NB4 (cell line): ENCODE data around the gene COL21A1.

ENCODE experiments used
- CTCF ChIP-seq: IDR thresholded peaks from one replicate; pipeline ENCODE4 v1.5.1; 2012; ENCODE audit warnings: low read depth, low read length
- MAX ChIP-seq: IDR thresholded peaks from 2 replicates; pipeline ENCODE4 v1.6.1; 2011; ENCODE audit warnings: low read depth, low read length
- MYC ChIP-seq: IDR thresholded peaks from 2 replicates; pipeline ENCODE4 v1.6.1; 2011; ENCODE audit warnings: low read depth, low read length
- POLR2A ChIP-seq: IDR thresholded peaks from 2 replicates; pipeline ENCODE4 v1.6.1; 2011; ENCODE audit warnings: mild to moderate bottlenecking; ENCODE audit not compliant: insufficient read length; ENCODE audit errors: extremely low read depth

- TF ChIP-seq CTCF (no peak), POLR2A (no peak), MAX (no peak), MYC (no peak)
Measured at GRCh38 chr6:56263596-56264315, 16.4 kb upstream of the COL21A1 start.
